SU-DHL-6 (cell line): ENCODE data around the gene SPNS1.
A peak's percentile ranks its signal among the peaks of the same experiment; 100 is the strongest.

Source experiments
- H2AFZ ChIP-seq: fragments of 200-600 bp; sonication (generic); 2 replicates; pipeline ENCODE4 v1.6.1; 2014; ENCODE audit warnings: low read depth, mild to moderate bottlenecking, moderate library complexity, mixed read lengths, antibody characterized with exemption, low read length; ENCODE audit not compliant: severe bottlenecking
- H3F3A ChIP-seq: fragments of 200-600 bp; shearing (Covaris generic); 2 replicates; pipeline ENCODE4 v1.6.0; 2016; ENCODE audit warnings: antibody characterized with exemption, mild to moderate bottlenecking; ENCODE audit not compliant: insufficient read depth
- H3K27ac ChIP-seq: fragments of 200-600 bp; sonication (generic); 2 replicates; pipeline ENCODE4 v1.5.1; 2016; ENCODE audit warnings: low read depth, mild to moderate bottlenecking, low read length, moderate library complexity, mixed read lengths
- H3K27me3 ChIP-seq: fragments of 200-600 bp; sonication (generic), shearing (Covaris generic); 2 replicates; pipeline ENCODE4 v1.6.0; 2014; ENCODE audit warnings: mild to moderate bottlenecking, low read length
- H3K36me3 ChIP-seq: fragments of 200-600 bp; sonication (generic); 2 replicates; pipeline ENCODE4 v1.6.1; 2014; ENCODE audit warnings: mild to moderate bottlenecking, low read length, mixed read lengths
- H3K4me2 ChIP-seq: fragments of 300-600, 200-600 bp; shearing (Covaris generic), sonication (generic); 2 replicates; pipeline ENCODE4 v1.6.0; 2014; ENCODE audit warnings: low read length, low read depth, mild to moderate bottlenecking; ENCODE audit not compliant: poor library complexity, severe bottlenecking
- H3K4me3 ChIP-seq: fragments of 200-600 bp; sonication (generic); 2 replicates; pipeline ENCODE4 v1.5.1; 2014; ENCODE audit warnings: antibody characterized with exemption, low read length, mild to moderate bottlenecking, mixed read lengths; ENCODE audit not compliant: insufficient read depth, poor library complexity, severe bottlenecking
- H3K79me2 ChIP-seq: fragments of 200-600 bp; sonication (generic); 2 replicates; pipeline ENCODE4 v1.6.1; 2014; ENCODE audit warnings: mild to moderate bottlenecking, low read length, moderate library complexity; ENCODE audit not compliant: insufficient read depth
- H3K9ac ChIP-seq: fragments of 200-600 bp; sonication (generic); 2 replicates; pipeline ENCODE4 v1.7.0; 2014; ENCODE audit warnings: mild to moderate bottlenecking, low read length
- H3K9me2 ChIP-seq: fragments of 200-600 bp; sonication (generic); replicated peaks from 2 replicates; pipeline ENCODE4 v1.6.1; 2014; ENCODE audit warnings: low read length; ENCODE audit not compliant: insufficient read depth
- H3K9me3 ChIP-seq: fragments of 200-600 bp; sonication (generic); 2 replicates; pipeline ENCODE4 v1.6.1; 2014; ENCODE audit warnings: low read length, mixed read lengths; ENCODE audit not compliant: insufficient read depth
- H4K20me1 ChIP-seq: fragments of 200-600 bp; sonication (generic); 2 replicates; pipeline ENCODE4 v1.6.1; 2014; ENCODE audit warnings: low read depth, mild to moderate bottlenecking, antibody characterized with exemption, low read length, moderate library complexity, mixed read lengths
- CTCF ChIP-seq: fragments of 200-600 bp; sonication (generic); IDR thresholded peaks from one replicate; pipeline ENCODE4 v1.5.1; 2017; ENCODE audit warnings: antibody characterized with exemption, mild to moderate bottlenecking, low read length, moderate library complexity; ENCODE audit not compliant: insufficient read depth, poor library complexity, severe bottlenecking
- EZH2phosphoT487 ChIP-seq: fragments of 200-600 bp; sonication (generic), shearing (Covaris generic); conservative IDR thresholded peaks from 2 replicates; pipeline ENCODE4 v1.6.1; 2018; ENCODE audit warnings: mild to moderate bottlenecking, antibody characterized with exemption, low read length, moderate library complexity, mixed read lengths

SPNS1 gene

GRCh38 chr16:28985211-28986041, 10.8 kb downstream of the SPNS1 start:
- H3K27me3 ChIP-seq: no peaks in the 10 kb centered on the region
- H3K4me2 ChIP-seq: peak overlapping the region; percentile 56
- H3K9me2 ChIP-seq: no peaks in the 10 kb centered on the region
- peak overlapping the region; percentile 48 for H3K4me3 ChIP-seq
- H3K9ac ChIP-seq: peak overlapping the region; percentile 58
- no peaks in the 10 kb centered on the region for H3K36me3 ChIP-seq
- TF ChIP-seq EZH2phosphoT487: no peak
- no peak for TF ChIP-seq CTCF
- peak overlapping the region; percentile 72 for H2AFZ ChIP-seq
- no peaks in the 10 kb centered on the region for H3F3A ChIP-seq
- no peaks in the 10 kb centered on the region for H3K79me2 ChIP-seq
- no peaks in the 10 kb centered on the region for H3K9me3 ChIP-seq
- peak overlapping the region; percentile 40 for H3K27ac ChIP-seq
- no peaks in the 10 kb centered on the region for H4K20me1 ChIP-seq

- Histone ChIP-seq H3K27me3 (no peaks in the 10 kb centered on the region), H3K27ac (no peak overlapping the region), H3K9ac (no peak overlapping the region), H3K9me2 (no peaks in the 10 kb centered on the region), H3K36me3 (no peaks in the 10 kb centered on the region), H3K79me2 (no peaks in the 10 kb centered on the region), H4K20me1 (no peaks in the 10 kb centered on the region), H2AFZ (no peak overlapping the region), H3K9me3 (no peaks in the 10 kb centered on the region), H3K4me2 (no peak overlapping the region), H3F3A (no peaks in the 10 kb centered on the region), H3K4me3 (no peak overlapping the region)
- no peak for TF ChIP-seq CTCF
- no peak for TF ChIP-seq EZH2phosphoT487
These were observed 11.5 kb downstream of the SPNS1 start for GRCh38 chr16:28986046-28986445.

- H3K36me3 ChIP-seq: no peaks in the 10 kb centered on the region
- H3K4me3 ChIP-seq: no peak overlapping the region
- H3K4me2 ChIP-seq: no peak overlapping the region
- H3K27me3 ChIP-seq: no peaks in the 10 kb centered on the region
- no peaks in the 10 kb centered on the region for H4K20me1 ChIP-seq
- H3K9me2 ChIP-seq: no peaks in the 10 kb centered on the region
- TF ChIP-seq CTCF: no peak
- no peak for TF ChIP-seq EZH2phosphoT487
- no peaks in the 10 kb centered on the region for H3K9me3 ChIP-seq
- no peak overlapping the region for H3K27ac ChIP-seq
- H2AFZ ChIP-seq: no peak overlapping the region
- H3K79me2 ChIP-seq: no peaks in the 10 kb centered on the region
- H3F3A ChIP-seq: no peaks in the 10 kb centered on the region
- H3K9ac ChIP-seq: no peak overlapping the region
These were observed 11.9 kb downstream of the SPNS1 start for GRCh38 chr16:28986492-28986891.
